ENCODE data around the gene DUSP1. TPM values are rescaled to one million over a fixed set of nuclear protein-coding genes. Genes with fewer than 3 reads are reported as not detected.

The DUSP1 gene
- total and polyA plus RNA-seq, 8 donors, result 33.0 to 534 (median 239) TPM

- TF ChIP-seq, protein P1, sequence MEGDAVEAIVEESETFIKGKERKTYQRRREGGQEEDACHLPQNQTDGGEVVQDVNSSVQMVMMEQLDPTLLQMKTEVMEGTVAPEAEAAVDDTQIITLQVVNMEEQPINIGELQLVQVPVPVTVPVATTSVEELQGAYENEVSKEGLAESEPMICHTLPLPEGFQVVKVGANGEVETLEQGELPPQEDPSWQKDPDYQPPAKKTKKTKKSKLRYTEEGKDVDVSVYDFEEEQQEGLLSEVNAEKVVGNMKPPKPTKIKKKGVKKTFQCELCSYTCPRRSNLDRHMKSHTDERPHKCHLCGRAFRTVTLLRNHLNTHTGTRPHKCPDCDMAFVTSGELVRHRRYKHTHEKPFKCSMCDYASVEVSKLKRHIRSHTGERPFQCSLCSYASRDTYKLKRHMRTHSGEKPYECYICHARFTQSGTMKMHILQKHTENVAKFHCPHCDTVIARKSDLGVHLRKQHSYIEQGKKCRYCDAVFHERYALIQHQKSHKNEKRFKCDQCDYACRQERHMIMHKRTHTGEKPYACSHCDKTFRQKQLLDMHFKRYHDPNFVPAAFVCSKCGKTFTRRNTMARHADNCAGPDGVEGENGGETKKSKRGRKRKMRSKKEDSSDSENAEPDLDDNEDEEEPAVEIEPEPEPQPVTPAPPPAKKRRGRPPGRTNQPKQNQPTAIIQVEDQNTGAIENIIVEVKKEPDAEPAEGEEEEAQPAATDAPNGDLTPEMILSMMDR (IDR thresholded peaks at IDR 0.05), result no peak
- H3K27me3 ChIP-seq, result no peaks in the 10 kb centered on the region
- peak overlapping the region in 1 of 2 donors; percentile 28 for H3K4me3 ChIP-seq
Observed at GRCh38 chr5:172807766-172808311, 36.8 kb upstream of the DUSP1 start.

GRCh38 chr5:172806897-172807672, 36.1 kb upstream of the DUSP1 start:
- H3K27ac ChIP-seq, result peak overlapping the region; percentile 82 to 94
- no peaks in the 10 kb centered on the region for H3K36me3 ChIP-seq
- ATAC-seq, result peak; percentile 99
- no peaks in the 10 kb centered on the region for H3K27me3 ChIP-seq
- H3K9me3 ChIP-seq, result peaks cover 0 to 7% of the 10 kb centered on the region in 2 donors
- peaks cover 7 to 37% of the 10 kb centered on the region in 2 donors for H3K4me1 ChIP-seq
- intact Hi-C loops (cut with DNase I), result no loop called here
- DNase-seq, result peak; percentile 45 to 96 (median 92)
- TF ChIP-seq, protein P1 (IDR thresholded peaks at IDR 0.05), result no peak
- peak overlapping the region in 1 of 2 donors; percentile 28 for H3K4me3 ChIP-seq

More at GRCh38 chr5:172807766-172808311, 36.8 kb upstream of the DUSP1 start:
- intact Hi-C loops (cut with DNase I), result no loop called here
- Histone ChIP-seq H3K36me3 (no peaks in the 10 kb centered on the region), H3K4me1 (peaks cover 7 to 30% of the 10 kb centered on the region in 2 donors), H3K27ac (peak overlapping the region; percentile 72 to 94), H3K9me3 (peaks cover 0 to 7% of the 10 kb centered on the region in 2 donors)
- ATAC-seq (no peak), DNase-seq (no peak)

DNA sequence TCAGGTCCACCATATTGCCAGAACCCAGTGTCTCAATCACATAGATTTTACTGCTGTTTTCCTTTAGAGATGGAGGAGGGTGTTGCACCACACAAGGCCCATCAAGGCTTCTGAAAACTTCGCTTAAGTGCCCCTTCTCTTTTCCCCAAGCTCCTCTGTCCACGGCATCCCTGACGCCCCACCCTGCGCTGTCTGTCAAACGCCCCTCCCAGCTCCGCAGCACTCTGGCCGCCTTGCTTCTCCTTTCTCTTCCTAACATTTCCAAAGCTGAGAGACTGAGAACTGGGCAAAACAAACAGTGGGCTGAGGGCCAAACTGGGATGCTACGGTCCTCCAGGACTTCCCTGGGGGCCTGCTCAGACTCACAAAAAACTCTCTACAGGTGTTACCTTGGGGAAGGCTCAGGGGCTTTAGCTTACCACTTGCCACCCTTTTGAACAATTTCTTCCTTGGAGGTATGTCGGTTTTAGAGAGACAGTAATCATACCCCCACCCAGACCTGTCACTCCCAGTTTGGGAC, 34.8 kb upstream of the DUSP1 start:
- TF ChIP-seq, protein P1 (IDR thresholded peaks at IDR 0.05), result no peak
- Histone ChIP-seq H3K27ac (peak overlapping the region in 1 of 2 donors; percentile 94), H3K4me1 (peaks cover 12 to 50% of the 10 kb centered on the region in 2 donors), H3K36me3 (no peaks in the 10 kb centered on the region), H3K9me3 (peaks cover 0 to 7% of the 10 kb centered on the region in 2 donors), H3K4me3 (no peak overlapping the region), H3K27me3 (no peaks in the 10 kb centered on the region)
- intact Hi-C loops (cut with DNase I), result no loop called here
- no peak for DNase-seq
- no peak for ATAC-seq

DNA sequence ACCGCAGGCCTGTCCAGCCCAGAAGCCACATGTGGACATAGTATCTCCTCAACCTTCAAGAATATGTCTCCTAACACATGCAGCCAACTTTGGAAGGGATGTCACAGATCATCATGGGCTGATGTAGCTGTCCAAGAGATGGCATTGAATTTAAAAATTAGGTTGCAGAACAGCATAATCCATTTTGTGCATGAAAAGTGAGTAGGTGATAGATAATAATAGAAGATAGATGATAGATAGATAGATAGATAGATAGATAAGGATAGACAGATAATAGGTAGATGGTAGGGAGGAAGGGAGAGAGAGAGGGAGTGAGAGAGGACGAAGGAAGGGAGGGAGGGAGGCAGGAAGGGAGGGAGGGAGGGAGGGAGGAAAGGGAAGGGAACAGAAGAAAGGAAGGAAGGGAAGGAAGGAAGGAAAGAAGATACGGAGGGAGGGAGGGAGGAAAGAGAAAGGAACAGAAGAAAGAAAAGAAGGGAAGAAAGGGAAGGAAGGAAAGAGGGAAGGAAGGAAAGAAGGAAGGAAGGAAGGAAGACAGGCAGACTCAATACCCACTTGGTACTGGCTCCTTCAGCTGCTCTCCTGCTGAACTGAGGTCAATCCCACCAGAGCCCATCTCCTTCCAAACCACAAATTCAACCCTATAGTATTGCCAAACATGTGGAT, 34.2 kb upstream of the DUSP1 start:
- H3K27me3 ChIP-seq, result no peaks in the 10 kb centered on the region
- ATAC-seq (no peak), DNase-seq (no peak)
- H3K9me3 ChIP-seq, result peaks cover 0 to 7% of the 10 kb centered on the region in 2 donors
- peaks cover 12 to 57% of the 10 kb centered on the region in 2 donors for H3K4me1 ChIP-seq
- no peaks in the 10 kb centered on the region for H3K36me3 ChIP-seq
- TF ChIP-seq, protein P1 (IDR thresholded peaks at IDR 0.05), result no peak
- peak overlapping the region in 1 of 2 donors; percentile 94 for H3K27ac ChIP-seq
- H3K4me3 ChIP-seq, result no peak overlapping the region
- intact Hi-C loops (cut with DNase I), result no loop called here

Data from left lung (tissue), 10 donors.